PC-3 (cell line): ENCODE results near the gene CDH26. TPM values are rescaled to one million over a fixed set of nuclear protein-coding genes. Genes with fewer than 3 reads are reported as not detected.

Source experiments
- ATAC-seq: fragments of 200-7000 bp; cut with Tn5 transposase; 2 replicates; pipeline ENCODE4 v1.9.1; 2020; ENCODE audit warnings: mild to moderate bottlenecking, moderate library complexity
- BruUV-seq: library from RNA; stranded (reverse); fragments of 400-500 nt; replicated peaks from 2 replicates; lab custom pipeline; 2021; lab: Mats Ljungman, UMichigan
- CTCF ChIA-PET: fragments of 300-600 bp; sonication (Branson Sonifier 250); formaldehyde crosslinking; loops from one replicate; lab custom pipeline; 2022; ENCODE audit warnings: antibody characterized with exemption; lab: Charles Lee
- POLR2A ChIA-PET: fragments of 300-600 bp; sonication (Branson Sonifier 250); formaldehyde crosslinking; loops from one replicate; lab custom pipeline; 2022; ENCODE audit warnings: antibody characterized with exemption; ENCODE audit not compliant: unreplicated experiment; lab: Charles Lee
- DNase-seq: peaks from one replicate; pipeline ENCODE4 v3.0.0-alpha.2; 2015
- H2AFZ ChIP-seq: fragments of 300-600 bp; sonication (generic); 2 replicates; pipeline ENCODE4 v1.6.0; 2016; ENCODE audit warnings: antibody characterized with exemption, low read length
- H3F3A ChIP-seq: fragments of 300-600 bp; sonication (generic); one replicate; pipeline ENCODE4 v1.6.0; 2017; ENCODE audit warnings: antibody characterized with exemption, low read length, control low read depth, mild to moderate bottlenecking; ENCODE audit not compliant: unreplicated experiment
- H3K27ac ChIP-seq: fragments of 300-600 bp; sonication (generic); 2 replicates; pipeline ENCODE4 v1.5.1; 2016; ENCODE audit warnings: mild to moderate bottlenecking, low read length
- H3K27me3 ChIP-seq: fragments of 300-600 bp; sonication (generic); 2 replicates; pipeline ENCODE4 v1.6.1; 2016; ENCODE audit warnings: low read length, mixed read lengths
- H3K36me3 ChIP-seq: fragments of 300-600 bp; sonication (generic); 2 replicates; pipeline ENCODE4 v1.6.1; 2016; ENCODE audit warnings: low read depth, mixed run types, low read length, mixed read lengths
- H3K4me1 ChIP-seq: fragments of 300-600 bp; sonication (generic); 2 replicates; pipeline ENCODE4 v1.5.1; 2016; ENCODE audit warnings: low read length; ENCODE audit not compliant: insufficient read depth
- H3K4me2 ChIP-seq: fragments of 300-600 bp; sonication (generic); 2 replicates; pipeline ENCODE4 v1.6.0; 2016; ENCODE audit warnings: low read length
- H3K4me3 ChIP-seq: fragments of 300-600 bp; sonication (generic); 2 replicates; pipeline ENCODE4 v1.5.1; 2016; ENCODE audit warnings: mild to moderate bottlenecking, low read length, mixed read lengths
- H3K79me2 ChIP-seq: fragments of 300-600 bp; sonication (generic); 2 replicates; pipeline ENCODE4 v1.6.1; 2017; ENCODE audit warnings: low read length, mixed read lengths
- H3K9ac ChIP-seq: fragments of 300-600 bp; sonication (generic); 2 replicates; pipeline ENCODE4 v1.6.0; 2016; ENCODE audit warnings: mild to moderate bottlenecking, low read length
- H3K9me2 ChIP-seq: fragments of 300-600 bp; sonication (generic); replicated peaks from 2 replicates; pipeline ENCODE4 v1.6.1; 2016; ENCODE audit warnings: mixed run types, low read length, mixed read lengths
- H3K9me3 ChIP-seq: fragments of 300-600 bp; sonication (generic); 2 replicates; pipeline ENCODE4 v1.6.1; 2016; ENCODE audit warnings: low read length, mixed read lengths
- H4K20me1 ChIP-seq: fragments of 300-600 bp; sonication (generic); 2 replicates; pipeline ENCODE4 v1.6.1; 2016; ENCODE audit warnings: low read length, mixed read lengths
- CTCF ChIP-seq: fragments of 300-600 bp; sonication (generic); conservative IDR thresholded peaks from 2 replicates; pipeline ENCODE4 v1.5.1; 2017; ENCODE audit warnings: antibody characterized with exemption, low read depth, mild to moderate bottlenecking, low read length
- EZH2 ChIP-seq: fragments of 300-600 bp; sonication (generic); IDR thresholded peaks from one replicate; pipeline ENCODE4 v1.6.1; 2017; ENCODE audit warnings: antibody characterized with exemption, mild to moderate bottlenecking, low read length; ENCODE audit not compliant: unreplicated experiment
- EZH2phosphoT487 ChIP-seq: fragments of 300-600 bp; sonication (generic); IDR thresholded peaks from 2 replicates; pipeline ENCODE4 v1.6.1; 2018; ENCODE audit warnings: mild to moderate bottlenecking, antibody characterized with exemption, low read length, borderline replicate concordance
- intact Hi-C: fragments of 100-400 bp; cut with micrococcal nuclease; formaldehyde crosslinking; loops from 2 replicates; pipeline ENCODE4 v1.9.0; 2023
- total RNA-seq: library from RNA; depleted of rRNA; stranded (reverse); fragments of >200 nt; gene quantifications from 2 replicates; pipeline ENCODE4 v1.2.3, GENCODE V29; 2014

The CDH26 gene
- total RNA-seq, 1 experiment from 2014 or later, result 1.2 TPM

GRCh38 chr20:59939052-59939878 is 19.0 kb upstream of the CDH26 start:
- Histone ChIP-seq H3F3A (no peaks in the 10 kb centered on the region), H3K79me2 (peaks cover 51% of the 10 kb centered on the region), H3K4me1 (peaks cover 36% of the 10 kb centered on the region), H3K27me3 (no peaks in the 10 kb centered on the region), H3K9me2 (no peaks in the 10 kb centered on the region), H3K4me3 (peak overlapping the region; percentile 72), H3K9me3 (no peaks in the 10 kb centered on the region), H3K9ac (peak overlapping the region; percentile 80), H3K4me2 (peak overlapping the region; percentile 96), H3K36me3 (peaks cover 9% of the 10 kb centered on the region; the same call in 1 of the 2 replicates), H2AFZ (peak overlapping the region; percentile 92), H4K20me1 (peaks cover 6% of the 10 kb centered on the region; the same call in 1 of the 2 replicates), H3K27ac (peak overlapping the region; percentile 73)
- DNase-seq (peak; percentile 21), ATAC-seq (peak; percentile 14)
- POLR2A ChIA-PET, result interaction anchor here (0.6 kb wide), 1 partner anchor 90 kb away, joined by 4 read pairs; no protein-coding TSS in a partner anchor
- no TSS peak for BruUV-seq
- TF ChIP-seq EZH2phosphoT487, result no peak
- no peak for TF ChIP-seq EZH2
- no peak for TF ChIP-seq CTCF
- CTCF ChIA-PET, result interaction anchor here (0.5 to 1.7 kb wide), 3 partner anchors 13 to 156 kb away, joined by 3 to 10 read pairs (median 3); no protein-coding TSS in a partner anchor
- intact Hi-C loops, result no loop called here

- H3K4me1 ChIP-seq, result peaks cover 36% of the 10 kb centered on the region
- intact Hi-C loops, result loop anchor here (2.0 kb wide), 1 partner anchor 95 kb away; no protein-coding TSS in a partner anchor
- peaks cover 6% of the 10 kb centered on the region; the same call in 1 of the 2 replicates for H4K20me1 ChIP-seq
- H3K9me3 ChIP-seq, result no peaks in the 10 kb centered on the region
- POLR2A ChIA-PET, result interaction anchor here (0.6 to 0.9 kb wide), 5 partner anchors 8 to 1537 kb away, joined by 4 to 7 read pairs (median 4); no protein-coding TSS in a partner anchor
- peaks cover 9% of the 10 kb centered on the region; the same call in 1 of the 2 replicates for H3K36me3 ChIP-seq
- H3K27ac ChIP-seq, result peak overlapping the region; percentile 73
- peak overlapping the region; percentile 96 for H3K4me2 ChIP-seq
- no peaks in the 10 kb centered on the region for H3K9me2 ChIP-seq
- H3K27me3 ChIP-seq, result no peaks in the 10 kb centered on the region
- H3K9ac ChIP-seq, result peak overlapping the region; percentile 80
- no peaks in the 10 kb centered on the region for H3F3A ChIP-seq
- DNase-seq (no peak), ATAC-seq (peak; percentile 6; the same call in 1 of the 2 replicates)
- TF ChIP-seq EZH2phosphoT487, result no peak
- no peak for TF ChIP-seq EZH2
- no peak for TF ChIP-seq CTCF
- peaks cover 51% of the 10 kb centered on the region for H3K79me2 ChIP-seq
- H3K4me3 ChIP-seq, result peak overlapping the region; percentile 72
- no TSS peak for BruUV-seq
- peak overlapping the region; percentile 92 for H2AFZ ChIP-seq
- CTCF ChIA-PET, result interaction anchor here (0.7 to 1.7 kb wide), 3 partner anchors 14 to 157 kb away, joined by 3 to 10 read pairs (median 3); no protein-coding TSS in a partner anchor
These were observed 18.4 kb upstream of the CDH26 start for GRCh38 chr20:59939879-59940128.
